Embryonic facial prominence (tissue), 1 donor: ENCODE measurements around the gene ARHGAP10.

Experiments used
- DNase-seq: peaks from one replicate; pipeline ENCODE4 v3.0.0-alpha.2; 2016; ENCODE audit errors: extremely low spot score

The ARHGAP10 gene

DNA sequence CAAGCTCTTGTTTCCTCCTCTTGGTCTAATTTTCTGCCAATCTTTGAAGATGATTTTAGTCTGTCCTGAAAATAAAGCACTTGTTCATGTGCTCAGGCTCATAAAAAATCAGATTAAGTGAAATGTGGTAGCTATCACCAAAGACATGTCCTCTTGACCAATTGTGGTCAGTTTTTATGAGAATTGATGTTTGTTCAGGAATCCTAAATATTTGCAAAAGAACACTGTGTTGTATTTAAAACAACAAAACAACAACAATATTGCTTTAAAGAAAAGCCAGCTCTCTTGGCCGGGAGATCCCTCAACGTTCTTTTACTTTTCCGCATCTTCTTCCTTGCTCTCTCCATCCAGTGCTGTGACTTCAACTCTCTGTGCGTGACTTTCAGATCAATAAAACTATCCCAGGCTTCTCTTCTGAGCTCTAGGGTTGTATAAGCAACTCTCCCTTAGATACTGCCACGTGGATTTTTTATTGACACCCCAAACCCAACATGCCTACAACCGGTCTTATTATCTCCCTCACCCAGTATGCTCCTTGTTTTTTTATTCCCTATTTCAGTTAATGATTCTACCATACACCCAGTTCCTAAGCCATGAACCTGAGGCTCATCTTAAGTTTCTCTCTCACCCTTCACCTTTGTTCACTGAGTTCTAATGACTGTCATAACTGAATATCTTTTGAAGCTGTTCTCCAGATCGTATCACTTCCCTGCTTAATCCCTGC, 309.9 kb downstream of the ARHGAP10 start:
- DNase-seq = no peak

DNA sequence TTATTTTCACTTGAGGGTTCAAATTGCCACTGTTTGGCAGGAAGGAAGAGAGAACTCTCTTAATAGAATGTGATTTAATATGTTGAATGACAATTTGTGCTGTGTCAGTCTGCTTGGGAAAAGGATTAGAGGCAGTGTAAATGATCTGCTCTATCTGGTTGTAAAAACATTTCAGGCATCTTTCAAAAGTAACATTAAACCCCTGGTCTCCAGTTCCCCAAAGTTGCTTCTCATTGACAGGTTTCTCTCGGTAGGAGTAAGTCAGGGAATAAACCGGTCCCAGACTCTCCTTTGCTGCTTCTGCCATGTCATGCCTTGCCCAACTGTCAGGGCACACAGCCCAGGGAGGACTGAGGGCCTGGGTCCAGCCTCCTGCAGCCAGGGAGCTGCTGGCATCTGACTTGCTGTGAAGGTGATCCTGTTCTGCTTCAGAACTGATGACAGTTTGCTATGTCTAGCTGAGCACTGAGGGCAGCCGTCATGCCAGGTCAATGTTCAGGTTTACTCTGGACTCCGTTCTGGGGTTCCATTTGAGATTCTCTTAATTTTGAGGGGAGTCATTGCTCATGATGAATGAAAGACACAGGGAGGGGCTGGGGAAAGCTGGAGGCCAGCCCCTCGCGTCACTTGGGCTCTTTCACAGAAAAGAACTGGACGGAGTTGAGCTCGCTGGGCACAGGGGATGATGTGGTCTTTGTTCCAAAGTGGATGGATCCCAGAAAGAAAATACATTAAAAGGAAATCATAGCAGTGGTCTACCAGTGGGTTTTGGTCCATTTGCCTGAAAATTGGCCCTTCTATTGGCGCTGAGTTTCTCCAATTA, 312.4 kb downstream of the ARHGAP10 start:
- DNase-seq = no peak

DNA sequence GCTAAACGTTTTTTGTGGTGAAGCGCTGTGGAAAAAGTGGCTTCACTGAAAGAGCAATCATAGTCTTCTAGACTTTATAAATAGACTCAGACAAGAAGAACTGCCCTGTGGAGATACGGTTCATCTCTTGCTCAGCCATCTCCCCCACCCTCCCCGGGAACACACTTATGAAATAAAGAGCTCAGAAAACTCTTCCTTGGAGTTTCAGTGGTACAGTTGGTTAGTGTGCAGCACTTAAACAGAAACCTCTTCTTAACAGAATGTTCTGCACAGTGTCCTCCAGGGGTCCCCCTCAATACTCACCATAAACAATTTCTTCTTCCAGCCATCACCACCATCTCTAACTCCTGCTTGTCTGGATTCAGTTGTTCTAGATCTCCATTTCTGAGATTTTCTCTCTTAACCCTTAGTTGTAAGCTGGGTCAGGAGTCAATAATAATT, 313.0 kb downstream of the ARHGAP10 start:
- DNase-seq = no peak

DNA sequence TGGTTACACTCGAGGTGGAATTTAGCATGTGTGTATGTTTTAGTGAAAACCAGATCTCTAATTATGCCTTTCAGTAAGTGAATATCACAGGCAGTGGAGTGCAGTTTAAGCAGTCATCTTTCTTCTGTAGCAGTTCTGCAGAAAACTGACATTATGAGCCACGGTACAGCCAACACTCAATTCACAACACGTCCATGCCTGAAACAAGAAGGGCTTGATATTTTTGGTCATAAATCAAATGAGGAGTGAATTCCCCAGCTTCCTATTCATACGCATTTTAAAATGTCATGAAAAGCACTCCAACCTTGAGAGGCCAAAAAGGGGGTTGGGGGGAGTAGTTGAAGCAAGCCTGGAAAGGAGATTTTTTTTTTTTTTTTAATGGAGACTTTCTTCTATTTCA, 316.7 kb downstream of the ARHGAP10 start:
- no peak for DNase-seq

DNA sequence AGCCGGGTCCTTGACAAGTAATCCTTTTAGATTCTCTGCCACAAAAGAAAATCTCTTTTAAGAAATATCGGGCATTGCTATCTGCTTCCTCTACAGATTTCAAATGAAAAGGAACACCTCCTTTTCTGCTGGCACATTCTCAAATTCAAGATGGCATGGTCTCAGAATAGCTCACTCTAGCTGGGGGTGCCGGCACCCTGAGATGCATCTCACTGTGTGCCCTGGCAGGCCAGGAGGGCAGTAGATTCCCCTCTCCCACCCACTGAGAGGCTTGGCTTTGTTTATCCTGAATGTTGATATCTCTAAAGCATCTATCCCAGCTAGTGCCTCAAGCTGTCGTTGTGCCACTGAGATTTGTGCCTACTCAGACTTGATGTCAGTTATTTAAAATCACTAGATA, 319.5 kb downstream of the ARHGAP10 start:
- no peak for DNase-seq

DNA sequence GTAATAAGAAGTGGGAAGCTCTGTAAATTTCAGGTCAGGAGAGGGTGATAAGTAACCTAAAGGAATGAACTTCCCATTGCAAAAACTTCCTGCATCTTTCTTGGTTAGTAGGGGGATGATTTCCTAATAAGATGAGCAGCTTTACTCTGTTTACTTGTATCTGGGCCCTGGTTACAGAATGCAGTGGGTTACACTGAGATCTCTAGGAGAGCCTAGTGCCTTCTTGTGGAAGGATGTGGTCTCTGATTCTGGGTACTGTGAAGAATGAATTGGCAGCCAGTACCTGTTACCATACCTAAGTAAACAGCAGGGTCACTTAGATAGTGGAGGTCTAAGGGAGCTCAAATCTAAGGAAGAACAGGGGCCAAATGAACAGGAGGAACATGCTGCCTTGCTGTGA, 320.6 kb downstream of the ARHGAP10 start:
- no peak for DNase-seq

DNA sequence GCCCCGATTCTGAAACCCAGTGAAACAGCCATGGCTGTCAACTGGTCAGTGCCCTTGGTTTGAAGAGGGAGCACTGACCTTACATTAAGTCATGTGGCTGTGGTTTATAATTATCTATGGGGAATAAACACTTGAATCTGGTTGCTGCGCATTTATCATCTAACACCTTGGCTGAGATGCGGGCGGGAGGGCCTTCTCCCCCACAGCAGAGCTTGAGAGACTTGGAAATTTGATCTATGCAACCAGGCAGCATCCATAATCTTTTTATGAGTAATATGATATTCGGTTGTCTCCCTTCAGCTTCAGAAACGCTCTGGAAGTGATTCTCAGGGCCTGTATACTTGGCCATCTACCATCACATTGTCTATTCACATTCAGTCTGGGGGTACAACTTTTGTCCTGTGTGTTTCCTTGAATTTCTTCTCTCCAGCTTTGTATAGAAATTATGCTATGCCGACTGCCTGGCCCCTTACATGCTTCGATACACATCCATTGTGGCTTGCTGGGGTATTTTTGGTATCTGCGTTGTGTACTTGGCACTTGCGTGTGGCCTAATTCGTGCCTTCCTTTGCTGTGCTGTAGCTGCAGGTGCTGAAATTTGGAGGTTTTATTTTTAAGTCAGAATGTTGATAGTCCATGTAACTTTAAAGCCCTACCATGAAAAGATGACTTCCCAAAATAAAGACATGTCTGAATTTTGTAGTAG, 321.6 kb downstream of the ARHGAP10 start:
- DNase-seq = no peak

DNA sequence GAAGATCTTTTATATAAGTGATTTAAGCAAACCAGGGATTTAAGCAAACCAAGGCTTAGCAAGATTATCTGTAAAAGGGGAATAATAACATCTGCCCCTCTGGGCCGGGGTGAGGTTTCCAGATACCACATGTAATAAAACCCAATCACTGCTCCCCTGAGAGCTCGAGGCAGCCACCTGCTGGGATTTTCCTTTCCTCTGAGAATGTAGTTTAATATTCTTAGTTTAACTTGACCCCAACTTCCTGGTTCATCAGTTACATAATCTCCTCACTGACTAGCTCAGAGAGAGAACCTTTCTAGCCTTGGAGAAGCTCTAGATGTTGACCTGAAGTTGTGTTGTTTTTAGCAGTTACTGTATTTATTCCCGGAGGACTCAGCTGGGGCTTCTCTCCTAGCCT, 322.4 kb downstream of the ARHGAP10 start:
- no peak for DNase-seq

DNA sequence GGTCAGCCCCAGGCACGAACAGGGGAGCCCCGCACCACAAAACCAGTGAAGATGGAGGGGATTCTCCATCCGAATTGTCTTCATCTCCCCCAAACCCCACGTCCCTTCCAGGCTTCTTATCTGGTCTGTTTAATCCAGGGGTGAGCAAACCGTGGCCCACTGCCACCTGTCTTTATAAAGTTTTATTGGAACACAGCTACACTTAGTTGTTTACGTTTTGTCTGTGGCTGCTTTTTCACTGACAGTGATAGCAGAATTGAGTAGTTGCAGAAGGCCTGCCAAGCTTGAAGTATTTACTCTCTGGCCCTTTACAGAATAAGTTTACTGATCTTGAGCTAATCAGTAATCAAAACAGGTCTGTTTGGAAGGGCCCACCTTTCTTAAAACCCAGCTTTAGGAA, 324.0 kb downstream of the ARHGAP10 start:
- DNase-seq = no peak

DNA sequence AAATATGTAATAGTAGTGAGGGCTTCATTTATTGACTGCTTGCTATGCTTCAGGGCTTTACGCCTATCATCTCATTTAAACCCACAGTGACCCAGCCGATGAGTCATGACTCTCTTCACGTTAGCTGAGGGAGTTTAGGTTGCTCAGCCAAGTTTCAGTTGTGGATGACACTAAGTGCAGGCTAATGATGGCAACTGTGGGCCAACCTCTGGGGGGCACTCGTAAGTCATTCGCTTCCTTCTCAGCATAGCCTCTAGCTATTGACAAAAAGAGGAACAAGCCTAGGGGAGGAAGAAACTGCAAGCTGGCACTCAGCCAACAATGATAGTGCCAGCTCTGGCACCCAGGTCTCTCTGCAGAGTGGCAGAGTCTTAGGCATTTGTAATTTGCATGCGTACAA, 325.0 kb downstream of the ARHGAP10 start:
- DNase-seq = no peak

DNA sequence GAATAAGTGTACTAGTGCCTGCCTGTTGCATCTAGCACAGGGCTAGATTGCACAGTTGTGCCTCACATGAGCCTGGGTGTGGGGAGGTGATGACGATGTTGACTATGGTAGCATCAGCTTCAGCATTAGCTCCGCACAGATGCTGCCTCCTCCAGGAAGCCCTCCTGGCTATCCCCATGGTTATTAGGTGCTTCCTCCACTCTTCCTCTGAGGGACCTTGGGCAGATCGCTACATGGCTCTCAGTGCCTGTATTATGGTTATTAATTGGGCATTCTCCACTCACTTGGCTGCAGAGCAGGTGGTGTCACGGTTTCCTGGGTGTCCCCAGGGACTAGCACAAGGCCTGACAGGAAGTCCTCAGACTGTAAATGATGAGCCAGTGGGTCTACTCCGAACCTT, 325.6 kb downstream of the ARHGAP10 start:
- no peak for DNase-seq

DNA sequence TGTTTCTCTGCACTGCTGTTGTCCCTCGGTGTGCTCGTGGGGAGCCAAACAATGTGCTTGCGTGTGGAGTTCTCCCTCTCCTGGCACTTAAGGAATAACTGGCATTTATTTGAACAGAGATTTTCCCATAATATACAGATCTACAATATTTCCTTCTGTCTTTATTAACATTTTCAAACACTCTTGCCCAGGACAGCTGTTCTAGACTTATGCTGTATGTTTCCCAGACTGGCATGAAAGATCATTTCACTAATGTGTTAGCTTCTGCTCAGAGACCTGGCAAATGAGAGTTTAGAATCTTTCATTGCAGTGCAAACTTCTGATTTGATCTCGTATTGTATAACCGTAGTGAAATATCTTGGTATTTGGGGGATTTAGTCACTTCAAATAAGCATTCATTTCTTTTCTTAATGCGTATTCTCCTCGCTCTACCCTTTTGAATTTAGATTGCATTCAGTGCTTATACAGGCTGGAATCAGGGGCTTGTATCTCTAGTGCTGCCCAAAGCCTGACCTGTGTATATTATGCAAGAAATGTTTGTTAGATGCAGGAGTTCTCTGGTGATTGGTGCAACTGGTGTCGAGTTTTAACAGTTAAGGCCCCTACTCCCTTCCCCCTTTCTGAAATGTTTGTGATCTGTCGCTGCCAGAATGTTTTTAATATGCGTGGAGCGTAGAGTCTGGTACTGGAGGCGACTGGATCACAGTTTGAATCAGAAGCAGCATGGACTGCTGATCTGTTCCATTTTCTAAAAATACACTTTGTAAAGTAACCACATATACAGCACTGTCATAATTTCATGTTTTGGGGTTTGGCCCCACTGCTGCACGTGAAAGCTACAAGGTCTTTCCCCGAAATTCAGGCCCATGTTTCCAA, 326.3 kb downstream of the ARHGAP10 start:
- DNase-seq = no peak

DNA sequence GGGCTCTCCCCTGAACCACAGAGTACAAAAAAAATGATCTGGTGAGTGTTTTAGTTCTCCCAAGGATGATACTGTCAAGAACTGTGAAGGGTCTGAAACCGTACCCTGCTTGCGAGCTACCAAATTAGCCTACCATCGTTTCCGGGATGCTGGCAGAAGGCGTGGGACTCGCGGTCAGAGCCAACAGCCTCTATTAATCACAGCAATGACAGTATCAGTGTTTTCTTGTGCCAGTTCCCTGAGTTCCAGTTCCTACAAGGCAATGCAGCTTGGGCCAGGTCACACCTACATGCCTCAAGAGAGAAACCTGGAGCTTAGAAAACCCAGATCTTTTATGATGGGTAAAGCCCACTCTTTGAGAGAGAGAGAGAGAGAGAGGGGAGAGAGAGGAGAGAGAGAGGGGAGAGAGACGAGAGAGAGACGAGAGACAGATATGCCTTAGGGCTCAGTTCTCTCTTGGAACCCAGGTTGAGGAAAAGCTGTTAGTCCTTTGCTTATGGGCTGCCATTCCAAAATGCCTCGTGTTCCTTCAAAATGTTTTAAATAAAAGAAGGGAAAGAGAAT, 327.8 kb downstream of the ARHGAP10 start:
- no peak for DNase-seq

DNA sequence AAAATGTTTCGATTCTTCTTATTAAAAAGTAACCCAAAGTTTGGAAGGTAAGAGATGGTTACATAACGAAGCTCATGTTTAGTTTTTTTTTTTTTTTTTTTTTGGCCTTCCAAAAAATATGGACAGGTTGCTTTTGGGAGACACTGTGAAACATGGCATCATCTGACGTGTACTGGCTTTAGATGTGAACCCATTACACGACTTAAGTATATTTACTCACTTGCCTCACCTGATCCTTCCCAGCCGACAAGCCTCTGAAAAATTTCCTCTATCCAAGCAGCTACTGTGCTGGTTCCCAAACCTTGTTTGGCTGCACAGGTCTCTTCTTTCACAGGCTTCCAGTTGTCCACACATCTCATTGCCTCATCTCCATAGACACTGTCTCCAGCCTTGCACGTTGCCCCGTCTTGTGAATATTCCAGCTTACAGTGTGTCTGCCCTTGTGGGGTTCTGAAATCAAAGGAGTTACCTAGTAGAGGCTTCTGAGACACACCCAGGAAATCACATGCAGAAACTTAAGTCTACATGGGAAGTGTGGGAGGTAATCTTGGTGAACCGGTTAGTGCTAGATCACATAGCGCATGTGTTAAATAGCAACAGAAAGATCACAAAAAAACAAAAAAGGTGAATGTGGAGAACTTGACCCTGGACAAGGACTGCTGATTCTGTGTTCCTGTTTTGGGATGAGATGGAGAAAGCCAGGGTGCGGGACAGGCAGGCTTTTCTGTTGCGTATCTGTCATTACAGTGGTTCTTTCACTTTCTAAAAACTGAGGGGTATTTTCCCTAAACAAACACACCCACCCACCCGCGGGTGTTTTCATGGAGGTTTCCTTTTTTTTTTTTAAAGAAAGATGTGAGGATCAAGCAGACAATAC, 328.6 kb downstream of the ARHGAP10 start:
- DNase-seq = no peak

DNA sequence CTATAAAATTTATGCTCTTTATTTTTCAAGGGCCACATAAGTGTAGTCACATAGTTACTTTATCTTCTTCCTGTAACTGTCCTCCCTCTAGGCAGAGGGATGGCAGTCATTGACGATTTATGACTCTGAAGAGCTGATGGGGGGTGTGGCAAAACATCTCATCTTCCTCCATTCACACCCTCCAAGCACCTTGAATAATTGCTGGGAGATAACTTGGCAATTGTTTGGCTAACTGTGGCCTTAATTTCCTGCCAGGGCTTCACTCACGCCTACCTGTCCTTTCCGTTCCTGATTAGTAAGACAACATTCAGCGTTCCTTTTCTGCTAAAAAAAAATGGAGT, 329.2 kb downstream of the ARHGAP10 start:
- DNase-seq = no peak

DNA sequence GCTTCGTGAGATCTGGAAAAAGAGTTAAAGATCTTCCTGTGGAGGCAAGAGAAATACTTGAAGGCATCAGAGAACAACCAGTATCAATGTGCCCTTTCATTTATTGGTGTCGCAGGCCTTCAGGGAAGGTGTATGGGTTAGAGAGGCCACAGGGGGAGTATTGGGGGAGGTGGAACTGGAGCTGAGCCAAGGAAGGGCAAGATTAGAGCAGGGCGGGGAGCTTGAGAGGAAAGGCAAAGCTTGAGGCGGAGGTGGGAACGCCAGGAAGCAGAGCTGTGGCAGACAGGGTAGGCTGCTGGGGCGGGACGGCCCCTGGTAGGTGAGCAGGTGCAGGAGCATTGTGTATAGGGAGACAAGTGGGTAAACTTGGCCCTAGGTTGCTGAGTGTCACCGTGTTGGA, 329.9 kb downstream of the ARHGAP10 start:
- no peak for DNase-seq

DNA sequence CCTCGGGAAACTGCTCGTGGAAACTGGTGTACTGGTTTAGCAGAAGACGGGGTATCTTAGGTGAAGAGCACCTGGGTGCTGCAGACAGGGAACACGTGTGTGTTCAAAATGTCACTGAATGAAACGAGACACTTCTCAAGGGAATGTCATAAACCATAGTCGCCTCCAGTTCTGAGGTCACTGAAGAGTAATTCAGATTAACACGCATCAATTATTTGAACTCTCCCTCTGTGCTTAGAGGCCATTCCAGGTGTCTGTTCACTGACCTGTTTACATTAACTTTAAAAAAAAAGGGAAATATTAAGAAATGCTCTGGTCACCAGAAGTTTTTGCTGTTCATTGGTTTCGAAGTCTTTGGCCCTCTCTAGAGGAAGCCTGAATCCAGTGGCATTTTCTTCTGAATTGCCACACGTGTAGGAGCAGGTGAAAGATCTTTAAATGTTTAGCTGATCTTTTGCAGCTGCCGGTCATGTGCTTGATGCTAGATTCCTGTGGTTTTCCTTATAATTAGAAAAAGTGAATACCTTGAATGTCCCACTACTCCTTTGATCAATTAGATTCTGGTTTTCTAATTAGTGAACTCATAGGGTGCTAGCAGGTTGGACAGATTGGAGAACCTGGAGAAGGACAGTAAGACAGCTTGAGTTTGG, 330.5 kb downstream of the ARHGAP10 start:
- DNase-seq = no peak

DNA sequence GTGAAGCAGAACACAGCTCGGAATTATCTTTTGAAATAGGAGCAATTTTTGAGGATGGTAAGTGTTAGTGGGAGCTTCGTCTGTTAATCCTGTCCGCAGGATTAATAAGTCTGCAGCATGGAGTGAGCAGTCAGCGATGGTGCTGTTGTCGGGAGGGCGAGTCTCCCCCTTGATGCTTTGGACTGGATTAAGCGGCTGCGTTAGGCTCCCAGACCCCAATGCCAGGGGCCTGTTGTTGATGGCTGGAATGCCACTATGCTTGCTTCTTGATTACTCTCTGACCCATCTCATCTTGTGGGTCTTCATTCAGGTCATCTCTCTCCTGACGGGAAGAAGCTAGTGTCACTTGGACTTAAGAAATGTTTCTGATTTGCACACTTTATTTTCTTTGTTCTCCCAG, 332.6 kb downstream of the ARHGAP10 start:
- no peak for DNase-seq

DNA sequence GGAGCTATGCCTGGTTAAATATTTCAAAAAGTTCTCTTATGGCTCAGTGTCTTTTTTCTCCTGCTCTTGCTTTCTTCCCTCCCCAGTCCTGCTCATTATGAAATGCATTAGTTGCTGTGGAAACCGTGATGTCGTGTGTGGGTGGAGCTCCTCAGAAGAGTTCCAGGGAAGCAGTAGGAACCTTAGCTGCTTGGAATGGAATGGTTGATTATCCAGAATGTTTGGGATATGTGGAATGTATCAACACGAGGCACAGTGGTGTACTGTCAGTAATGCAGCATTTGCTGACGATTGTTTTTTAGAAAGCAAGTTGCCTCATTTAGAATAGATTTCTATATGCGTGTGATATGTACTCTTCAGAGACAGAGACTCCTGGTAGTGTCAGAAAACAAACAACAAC, 333.2 kb downstream of the ARHGAP10 start:
- peak; percentile 53 for DNase-seq
